ENCODE results near the gene MEGF6.

MEGF6 gene

DNA sequence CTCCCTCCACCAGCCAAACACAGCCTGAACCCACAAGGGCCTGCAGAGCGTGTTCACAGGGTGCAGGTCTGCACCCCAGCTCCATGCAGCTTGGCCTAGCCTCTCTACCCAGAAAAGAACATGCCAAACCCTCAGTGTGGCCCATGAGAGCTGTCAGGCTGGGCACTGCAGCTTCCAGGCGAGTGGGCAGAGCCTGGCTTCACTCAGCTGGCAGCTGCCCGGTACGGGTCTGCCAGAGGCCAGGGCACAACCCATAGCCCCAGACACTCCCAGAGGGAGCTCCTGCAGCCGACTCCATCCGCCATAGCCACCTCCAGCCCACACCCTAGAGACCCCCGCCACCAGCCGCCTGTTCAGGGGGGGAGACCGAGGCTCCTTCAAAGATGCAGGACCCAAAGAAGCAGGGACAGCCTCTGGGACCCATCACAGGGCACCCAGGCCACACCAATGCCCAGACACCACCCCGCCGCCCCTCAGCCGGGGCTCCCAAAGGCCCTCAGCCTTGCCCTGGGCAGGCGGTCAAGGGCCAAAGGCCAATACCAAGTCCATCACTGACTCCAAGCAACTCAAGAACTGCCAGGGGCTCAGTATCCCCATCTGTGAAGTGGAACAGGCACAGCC lies 42.4 kb downstream of the MEGF6 start:
- DNase-seq, result no peak

DNA sequence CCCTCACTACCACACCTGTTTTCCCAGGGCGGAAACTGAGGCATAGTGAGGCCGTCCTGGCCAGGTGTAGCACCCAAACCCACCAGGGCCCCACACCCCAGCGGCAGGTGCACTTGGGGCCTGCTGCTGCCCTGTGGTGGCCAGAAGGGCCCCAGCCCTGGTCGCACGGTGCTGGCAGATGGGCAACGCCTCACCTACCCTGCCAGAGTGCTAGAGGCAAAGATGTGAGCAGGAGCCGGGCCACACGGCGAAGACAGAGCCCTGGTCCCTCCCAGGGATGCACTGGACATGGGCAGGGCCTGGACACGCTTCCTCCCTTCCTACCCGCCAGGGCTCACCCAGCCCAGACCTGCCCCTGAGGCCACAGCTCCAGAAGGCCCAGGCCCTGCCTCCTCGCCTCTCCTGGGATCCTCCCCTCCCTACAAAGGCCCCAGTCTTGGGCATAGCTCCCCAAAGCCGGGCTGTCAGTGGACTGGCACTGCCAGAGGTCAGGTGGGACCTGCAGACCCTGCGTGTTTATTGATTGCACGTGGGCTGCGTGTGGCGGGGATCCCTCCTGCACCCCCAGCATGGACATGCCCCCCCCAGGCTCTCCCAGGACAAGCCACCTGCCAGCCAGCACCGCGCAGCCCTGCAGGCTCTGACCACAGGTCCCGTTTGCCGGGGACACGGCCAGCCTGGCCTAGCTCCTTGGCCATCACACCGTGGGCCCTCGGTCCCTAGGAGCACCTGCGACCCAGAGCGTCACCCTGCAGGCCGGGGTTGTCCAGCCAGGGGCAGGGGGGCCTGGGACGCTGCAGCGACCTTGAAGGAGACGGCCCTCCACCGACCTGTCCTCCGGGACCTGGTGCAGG lies 44.1 kb downstream of the MEGF6 start:
- DNase-seq, result no peak

DNA sequence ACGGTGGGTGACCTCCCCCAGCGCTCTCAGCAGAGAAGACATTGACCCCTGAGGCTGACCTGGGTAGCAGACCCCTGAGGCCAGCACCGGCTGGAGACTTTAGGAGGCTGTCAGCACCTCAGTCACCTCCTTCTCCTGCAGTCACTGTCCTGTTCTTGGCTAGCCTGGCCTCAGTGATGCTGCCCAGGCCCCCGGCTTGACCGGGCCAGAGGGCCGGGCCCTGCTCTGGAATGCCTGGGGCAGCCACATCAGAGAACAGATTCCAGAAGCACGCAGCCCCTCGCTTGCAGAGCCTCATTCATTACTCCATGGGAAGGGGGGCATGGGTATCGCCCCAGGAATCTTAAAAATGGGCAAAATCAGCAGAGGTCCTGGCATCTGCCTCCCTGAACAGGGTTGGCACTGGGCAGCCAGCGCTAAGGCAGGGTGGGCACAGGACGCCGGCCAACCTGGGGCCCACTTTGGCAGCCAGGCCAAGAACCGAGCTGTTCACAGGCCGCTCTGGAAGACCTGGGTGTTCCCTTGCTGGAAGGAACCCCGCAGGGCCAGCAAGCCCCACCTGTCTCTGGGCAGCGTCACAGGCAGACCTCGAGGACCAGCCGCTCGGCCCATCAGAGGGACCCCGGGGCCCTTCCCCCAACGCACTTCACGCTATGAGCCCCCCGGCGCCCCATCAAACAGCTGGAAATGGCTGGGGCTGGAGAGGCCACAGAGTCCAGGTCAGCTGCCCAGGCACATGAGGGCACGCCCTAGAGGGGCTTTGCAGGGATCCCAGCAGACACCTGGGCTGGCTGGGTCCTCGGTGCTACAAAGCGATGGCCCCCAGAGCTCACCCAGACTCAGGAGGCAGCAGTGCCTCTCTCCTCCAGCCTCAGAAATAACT lies 45.1 kb downstream of the MEGF6 start:
- DNase-seq, result no peak

- DNase-seq, result no peak
These were observed 46.1 kb downstream of the MEGF6 start for GRCh38 chr1:3564921-3565831.

- DNase-seq, result no peak
These were observed 47.7 kb downstream of the MEGF6 start for GRCh38 chr1:3563610-3564009.

DNA sequence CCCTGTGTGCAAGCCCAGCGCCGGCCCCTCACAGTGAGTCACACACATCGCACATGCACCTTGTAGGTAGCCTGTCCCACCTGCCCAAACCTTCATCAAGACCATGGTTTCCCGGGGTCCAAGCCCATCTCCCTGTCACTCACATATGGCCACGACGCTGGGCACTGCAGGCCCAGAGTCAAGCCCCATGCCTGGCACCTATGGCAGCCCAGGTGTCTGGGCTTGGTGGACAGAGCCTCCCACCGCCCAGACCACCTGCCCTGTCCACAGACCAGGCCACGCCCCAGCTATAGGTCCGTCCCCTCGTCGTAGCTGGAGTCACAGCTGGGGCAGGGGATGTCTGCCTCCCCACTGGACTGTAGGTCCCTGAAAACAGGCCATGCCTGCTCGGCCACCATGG lies 48.2 kb downstream of the MEGF6 start:
- no peak for DNase-seq

DNA sequence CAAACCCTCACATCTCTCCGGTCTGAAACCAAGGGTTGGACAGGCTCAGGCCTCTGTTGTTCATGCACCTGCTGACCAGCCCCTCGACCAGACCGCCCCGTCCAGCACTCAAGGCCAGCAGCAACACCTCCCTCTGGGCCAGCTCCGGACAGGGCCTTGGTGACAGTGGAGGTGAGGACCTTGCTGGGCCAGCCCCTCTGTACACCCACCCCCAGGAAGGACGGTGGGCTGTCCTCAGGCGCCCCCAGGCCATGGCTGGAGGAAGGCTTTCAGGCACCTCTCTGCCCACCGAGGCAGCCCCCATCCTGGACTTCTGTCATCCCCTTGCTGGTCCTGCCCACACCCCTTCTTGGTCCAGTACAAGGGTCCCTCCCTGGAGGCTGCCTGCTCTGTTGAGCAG lies 48.6 kb downstream of the MEGF6 start:
- DNase-seq, result no peak

DNA sequence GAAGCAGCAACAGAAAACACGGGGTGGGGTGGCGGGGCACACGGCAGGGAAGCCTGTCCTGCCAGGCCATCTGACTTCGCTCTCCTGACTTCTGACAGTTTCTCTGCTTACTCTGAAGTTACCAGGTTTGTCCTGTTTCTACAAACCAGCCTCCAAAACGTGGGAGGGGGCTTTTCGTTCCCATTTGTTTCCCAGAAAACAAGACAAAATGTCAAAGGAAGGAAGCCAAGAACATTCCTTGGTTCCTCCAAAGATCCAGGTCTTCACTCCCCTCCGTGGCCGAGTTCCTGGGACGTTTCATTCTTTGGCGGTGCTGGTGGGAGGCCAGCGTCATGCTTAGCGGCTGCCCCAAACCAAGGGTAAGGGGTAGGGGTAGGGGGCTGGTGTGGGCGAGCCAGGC lies 49.6 kb downstream of the MEGF6 start:
- no peak for DNase-seq

DNA sequence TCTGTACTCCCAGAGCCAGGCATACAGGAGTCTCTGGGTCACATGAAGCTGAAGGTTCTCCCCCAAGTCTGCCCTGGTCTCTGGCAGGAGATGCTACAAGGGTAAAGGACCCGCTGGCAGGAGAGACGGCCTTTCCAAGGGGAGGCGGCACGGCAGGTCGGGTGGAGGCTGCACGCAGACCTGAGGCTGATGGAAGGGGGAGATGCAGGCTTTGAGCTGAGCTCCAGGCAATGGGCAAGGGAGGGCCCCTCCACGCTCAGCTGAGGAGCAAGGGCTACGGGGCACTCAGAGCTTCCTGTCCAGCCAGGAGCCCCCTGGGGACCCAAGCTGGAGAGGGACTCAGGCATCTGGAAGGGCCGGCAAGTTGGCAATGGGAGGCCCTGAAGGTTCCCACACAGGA lies 50.3 kb downstream of the MEGF6 start:
- no peak for DNase-seq

DNA sequence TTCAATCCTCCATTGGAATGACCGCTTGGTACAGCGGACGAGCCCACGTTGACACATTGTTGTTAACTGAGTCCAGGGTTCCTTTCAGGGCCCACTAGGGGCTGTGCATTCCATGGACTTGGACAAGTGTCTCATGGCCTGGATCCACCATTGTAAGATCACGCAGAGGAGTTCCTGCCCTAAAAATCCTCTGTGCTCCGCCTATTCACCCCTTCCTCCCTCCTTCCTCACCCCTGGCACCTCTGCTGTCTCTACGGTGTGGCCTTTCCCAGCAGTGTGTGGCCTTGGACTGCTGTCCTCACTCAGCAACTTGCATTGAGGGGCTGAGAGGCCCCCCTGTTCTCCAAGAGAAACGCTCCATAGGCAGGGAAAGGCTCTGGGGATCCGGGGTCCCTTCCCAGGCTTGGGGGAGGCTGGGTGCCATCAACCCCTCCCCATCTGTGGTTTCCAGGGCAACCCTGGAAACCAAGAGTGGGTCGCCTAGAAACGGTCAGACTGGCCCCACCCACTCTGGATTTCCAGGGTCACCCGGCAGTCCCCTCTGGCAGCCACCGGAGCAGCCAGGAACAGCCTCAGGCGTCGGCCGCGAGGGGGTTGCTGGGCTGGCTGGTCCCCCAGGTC lies 50.9 kb downstream of the MEGF6 start:
- DNase-seq, result no peak

DNA sequence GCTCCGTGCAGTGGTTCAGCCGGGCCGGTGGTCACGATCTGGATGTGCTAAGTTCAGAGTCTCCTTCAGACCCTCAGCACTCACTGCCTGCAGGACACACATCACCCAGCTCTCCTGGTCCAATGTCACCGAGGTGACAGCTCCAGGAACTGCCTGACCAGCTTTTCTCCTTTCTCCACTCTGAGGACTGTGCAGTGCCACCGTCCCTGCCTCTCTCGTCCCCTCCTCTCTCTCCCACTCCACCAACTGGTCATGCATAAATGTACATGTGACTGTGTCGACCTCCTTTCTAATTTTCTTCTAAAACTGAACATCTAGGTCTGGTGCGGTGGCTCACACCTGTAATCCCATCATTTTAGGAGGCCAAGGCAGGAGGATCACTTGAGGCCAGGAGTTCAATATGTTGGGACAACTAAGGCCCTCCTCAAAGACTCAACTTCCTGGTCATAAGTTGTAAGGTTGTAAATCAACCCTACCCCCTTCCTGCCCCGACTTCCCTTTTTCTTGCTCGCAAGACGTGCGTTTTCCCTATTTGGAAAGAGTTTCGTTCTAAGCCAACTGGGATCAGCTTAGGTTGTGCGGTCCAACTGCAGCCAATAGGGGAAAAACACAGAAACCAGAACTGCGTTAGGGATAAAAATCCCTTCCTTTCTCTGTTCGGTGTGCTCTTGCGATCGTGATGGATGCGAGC lies 53.1 kb downstream of the MEGF6 start:
- DNase-seq, result no peak

DNA sequence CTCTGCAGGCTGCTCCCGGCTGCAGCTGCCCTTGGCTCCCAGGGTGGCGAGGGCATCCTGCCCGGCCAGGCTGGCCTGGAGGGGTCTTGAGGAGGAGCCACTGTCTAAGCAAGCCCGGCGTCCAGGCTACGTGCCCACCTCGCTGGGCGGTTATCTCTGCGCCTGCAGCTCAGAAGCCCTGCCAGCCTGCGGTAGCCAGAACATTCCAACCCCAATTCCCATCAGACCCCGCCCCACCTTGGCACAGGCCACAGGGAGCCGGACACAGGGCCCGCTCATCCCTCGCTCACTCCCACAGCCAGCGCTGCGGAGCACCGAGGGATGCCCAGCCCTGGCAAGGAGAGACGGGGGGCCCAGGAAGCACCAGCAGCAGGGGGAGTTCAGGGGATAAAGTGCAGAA lies 53.9 kb downstream of the MEGF6 start:
- DNase-seq, result no peak

DNA sequence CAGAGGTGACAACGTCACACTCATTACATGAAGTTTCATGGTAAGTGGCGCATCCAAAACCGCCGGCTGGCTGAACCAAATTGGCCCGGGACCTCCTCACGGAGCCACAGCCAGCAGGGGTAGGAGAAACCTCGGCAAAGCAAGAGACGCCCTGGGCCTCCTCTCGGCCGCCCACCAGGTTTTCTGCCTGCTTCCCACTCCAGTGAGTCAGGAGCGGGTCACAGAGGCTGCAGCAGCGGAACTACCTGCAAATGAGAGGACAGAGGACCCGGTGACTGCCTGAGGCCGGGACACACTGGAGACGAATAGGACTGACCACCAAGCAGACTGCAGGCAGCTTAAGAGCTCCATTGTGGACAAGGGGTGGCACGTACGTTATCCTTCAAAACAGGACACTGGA lies 55.0 kb downstream of the MEGF6 start:
- no peak for DNase-seq

DNA sequence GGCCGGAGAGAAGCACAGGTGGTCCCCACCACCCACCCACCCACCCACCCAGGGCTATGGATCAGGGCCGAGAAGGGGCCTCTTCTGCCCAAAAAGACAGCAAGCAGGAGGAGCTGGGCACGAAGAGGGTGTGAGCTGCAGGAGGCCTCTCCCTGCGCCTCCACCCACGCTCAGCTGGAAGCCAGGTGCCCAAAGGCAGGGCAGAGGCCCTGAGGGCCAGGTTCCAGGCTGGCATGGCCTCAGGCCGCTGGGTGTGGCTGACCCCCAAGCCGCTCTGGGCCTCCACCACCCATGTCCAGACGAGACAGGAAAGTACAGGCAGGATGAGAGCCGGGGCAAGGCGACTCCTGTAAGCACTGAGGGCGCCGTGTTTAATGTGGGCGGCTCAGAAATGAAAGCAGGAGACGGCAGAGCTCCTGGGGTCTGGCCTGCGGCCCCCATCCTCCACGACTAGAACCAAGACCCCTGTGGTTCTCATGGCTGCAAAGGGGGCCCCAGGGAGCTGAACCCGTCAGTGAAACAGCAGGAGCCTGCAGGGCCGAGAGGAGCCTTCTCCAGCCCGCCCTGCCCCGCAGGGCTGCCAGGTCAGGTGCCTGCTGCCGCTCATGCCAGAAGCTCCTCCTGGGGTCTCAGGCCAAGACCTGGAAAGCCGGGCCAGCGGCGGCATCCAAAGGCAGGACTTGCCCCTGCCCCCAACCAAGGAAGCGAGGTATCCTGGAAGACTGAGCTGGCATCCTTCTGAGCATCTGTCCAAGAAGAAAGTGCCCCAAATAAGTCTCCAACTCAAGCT lies 56.0 kb downstream of the MEGF6 start:
- no peak for DNase-seq

DNA sequence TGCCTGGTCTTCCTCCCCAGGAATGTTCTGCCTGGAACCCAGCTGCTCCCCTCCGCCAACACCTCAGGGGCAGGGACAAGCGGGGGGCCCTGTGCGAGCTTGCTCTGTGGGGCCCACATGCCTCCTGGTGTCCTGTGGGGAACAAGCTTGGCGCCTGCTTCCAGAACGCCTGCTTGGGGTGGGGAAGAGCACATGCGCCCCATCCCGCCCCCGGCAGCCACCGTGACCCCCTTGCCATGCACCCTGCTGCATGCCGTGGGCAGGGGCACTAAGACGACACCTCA lies 57.4 kb downstream of the MEGF6 start:
- no peak for DNase-seq

- DNase-seq, result no peak
These were observed 58.0 kb downstream of the MEGF6 start for GRCh38 chr1:3553166-3553939.

- DNase-seq, result no peak
These were observed 58.6 kb downstream of the MEGF6 start for GRCh38 chr1:3552751-3553150.

GRCh38 chr1:3552176-3552575 lies 59.1 kb downstream of the MEGF6 start:
- no peak for DNase-seq

- no peak for DNase-seq
These were observed 59.6 kb downstream of the MEGF6 start for GRCh38 chr1:3551711-3552110.

DNA sequence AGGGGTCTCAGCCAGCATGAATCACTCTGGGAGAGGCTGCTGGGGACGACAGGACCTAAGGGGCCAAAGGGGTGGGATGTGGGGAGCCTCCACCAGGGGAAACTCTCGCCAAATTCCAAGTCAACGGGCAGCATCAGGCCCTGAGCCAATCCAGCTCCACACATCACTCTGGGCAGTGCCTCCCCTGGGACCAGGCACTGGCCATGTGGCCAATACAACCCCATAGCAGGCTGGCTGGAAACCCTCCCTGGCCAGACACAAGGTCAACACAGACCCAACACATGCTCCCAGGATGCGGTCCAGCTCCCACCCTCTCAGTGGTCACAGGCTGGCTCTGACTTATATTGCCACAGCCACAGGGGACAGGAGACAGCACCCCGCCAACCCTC lies 60.0 kb downstream of the MEGF6 start:
- no peak for DNase-seq

Measured in NCI-H2081 (cell line).